Fibroblast of villous mesenchyme (primary cell): ENCODE results near the gene SLC30A3. TPM values are rescaled to one million over a fixed set of nuclear protein-coding genes. Genes with fewer than 3 reads are reported as not detected.

ENCODE experiments used
- DNase-seq: peaks from one replicate; pipeline ENCODE4 v3.0.0-alpha.2; 2010; ENCODE audit warnings: low read depth
- H3K4me3 ChIP-seq: 2 replicates; pipeline ENCODE4 v1.5.1; 2011; ENCODE audit warnings: low read depth, mild to moderate bottlenecking, low read length
- CTCF ChIP-seq: IDR thresholded peaks from 2 replicates; pipeline ENCODE4 v1.5.1; 2012; ENCODE audit warnings: low read depth, mild to moderate bottlenecking, low read length; ENCODE audit not compliant: insufficient read depth
- total RNA-seq: library from RNA; depleted of rRNA; stranded (reverse); fragments of >200 nt; gene quantifications from 2 replicates; pipeline ENCODE4 v1.2.3, GENCODE V29; 2012

SLC30A3 gene
- total RNA-seq, 1 donor, result not detected

- DNase-seq, result no peak
- no peak for TF ChIP-seq CTCF
- no peak overlapping the region for H3K4me3 ChIP-seq
Observed at GRCh38 chr2:27298391-27299080, 35.7 kb upstream of the SLC30A3 start.

GRCh38 chr2:27297195-27297594 lies 34.3 kb upstream of the SLC30A3 start:
- no peak for DNase-seq
- no peak for TF ChIP-seq CTCF

GRCh38 chr2:27296481-27296880 lies 33.6 kb upstream of the SLC30A3 start:
- peak; percentile 33 for DNase-seq
- TF ChIP-seq CTCF, result no peak
- H3K4me3 ChIP-seq, result no peak overlapping the region

More at GRCh38 chr2:27297195-27297594, 34.3 kb upstream of the SLC30A3 start:
- no peak overlapping the region for H3K4me3 ChIP-seq

GRCh38 chr2:27294928-27295327 lies 32.1 kb upstream of the SLC30A3 start:
- H3K4me3 ChIP-seq, result no peak overlapping the region
- no peak for TF ChIP-seq CTCF
- DNase-seq, result no peak

GRCh38 chr2:27291865-27292264 lies 29.0 kb upstream of the SLC30A3 start:
- no peak for DNase-seq
- TF ChIP-seq CTCF, result no peak
- H3K4me3 ChIP-seq, result no peak overlapping the region

- no peak overlapping the region for H3K4me3 ChIP-seq
- no peak for DNase-seq
- TF ChIP-seq CTCF, result no peak
Observed at GRCh38 chr2:27290549-27290948, 27.7 kb upstream of the SLC30A3 start.

- no peak for TF ChIP-seq CTCF
Observed at GRCh38 chr2:27288610-27289009, 25.8 kb upstream of the SLC30A3 start.

More at GRCh38 chr2:27288610-27289009, 25.8 kb upstream of the SLC30A3 start:
- no peak for DNase-seq
- H3K4me3 ChIP-seq, result no peak overlapping the region
